DMS53 treated with DMSO at 0.1 percent for 48 hours (cell line): ENCODE data around the gene GLRA3.
"Not testable (repeated sequence)": the region's sequence is repeated elsewhere in the genome, so short reads cannot be mapped to it uniquely, and the experiment has no call there.

Experiments
- DNase-seq: peaks from one replicate; lab custom pipeline; 2025; ENCODE audit not compliant: unreplicated experiment; lab: John Stamatoyannopoulos, UW

GLRA3 gene

GRCh38 chr4:174716986-174717770 is 111.9 kb downstream of the GLRA3 start:
- DNase-seq = no peak

- DNase-seq = peak; percentile 39
Measured at GRCh38 chr4:174714393-174715211, 114.4 kb downstream of the GLRA3 start.

GRCh38 chr4:174713821-174714220 is 115.2 kb downstream of the GLRA3 start:
- DNase-seq = no peak

GRCh38 chr4:174713181-174713580 is 115.9 kb downstream of the GLRA3 start:
- no peak for DNase-seq

- no peak for DNase-seq
Measured at GRCh38 chr4:174709526-174709925, 119.5 kb downstream of the GLRA3 start.

GRCh38 chr4:174708381-174708780 is 120.7 kb downstream of the GLRA3 start:
- DNase-seq = no peak

- DNase-seq = no peak
Measured at GRCh38 chr4:174707902-174708301, 121.1 kb downstream of the GLRA3 start.

GRCh38 chr4:174707051-174707676 is 121.9 kb downstream of the GLRA3 start:
- DNase-seq = no peak

GRCh38 chr4:174702979-174703478 is 126.0 kb downstream of the GLRA3 start:
- DNase-seq = no peak

GRCh38 chr4:174699654-174700053 is 129.4 kb downstream of the GLRA3 start:
- no peak for DNase-seq

- no peak for DNase-seq
Measured at GRCh38 chr4:174697896-174698295, 131.2 kb downstream of the GLRA3 start.

- no peak for DNase-seq
Measured at GRCh38 chr4:174697202-174697601, 131.8 kb downstream of the GLRA3 start.

- no peak for DNase-seq
Measured at GRCh38 chr4:174696657-174697056, 132.4 kb downstream of the GLRA3 start.

- DNase-seq = not testable (repeated sequence)
Measured at GRCh38 chr4:174691876-174692275, 137.2 kb downstream of the GLRA3 start.

GRCh38 chr4:174690665-174691064 is 138.4 kb downstream of the GLRA3 start:
- no peak for DNase-seq

GRCh38 chr4:174689618-174690017 is 139.4 kb downstream of the GLRA3 start:
- DNase-seq = no peak

- no peak for DNase-seq
Measured at GRCh38 chr4:174686826-174687225, 142.2 kb downstream of the GLRA3 start.

GRCh38 chr4:174681723-174682300 is 147.2 kb downstream of the GLRA3 start:
- DNase-seq = no peak

- DNase-seq = no peak
Measured at GRCh38 chr4:174674305-174674840, 154.7 kb downstream of the GLRA3 start.

GRCh38 chr4:174673865-174674264 is 155.2 kb downstream of the GLRA3 start:
- no peak for DNase-seq

GRCh38 chr4:174672276-174672675 is 156.8 kb downstream of the GLRA3 start:
- no peak for DNase-seq
